ENCODE data around the gene TAAR2.

- TF ChIP-seq EZH2 (IDR thresholded peaks at IDR 0.05; ENCODE audit: insufficient read depth, poor library complexity, severe bottlenecking) (no peak), EZH2phosphoT487 (IDR thresholded peaks at IDR 0.05; ENCODE audit: insufficient read depth, low read depth) (no peak)
Observed at GRCh38 chr6:132669690-132670291, 45.7 kb upstream of the TAAR2 start.

Data from GM23248 (cell line).